SJCRH30 (cell line): ENCODE data around the gene EHHADH. TPM values are rescaled to one million over a fixed set of nuclear protein-coding genes. Genes with fewer than 3 reads are reported as not detected.

Source experiments
- DNase-seq, 2 experiments: peaks; one replicate each; pipeline ENCODE4 v3.0.0-alpha.2; 2015 to 2020
- H3K27ac ChIP-seq: fragments of 250-450 bp; sonication (Bioruptor Pico); 2 replicates; pipeline ENCODE4 v1.5.1; 2020; ENCODE audit warnings: mild to moderate bottlenecking, moderate library complexity
- H3K27me3 ChIP-seq: fragments of 250-450 bp; sonication (Bioruptor Pico); 2 replicates; pipeline ENCODE4 v1.5.1; 2020; ENCODE audit warnings: mild to moderate bottlenecking, moderate library complexity
- H3K36me3 ChIP-seq: fragments of 250-450 bp; sonication (Bioruptor Pico); 2 replicates; pipeline ENCODE4 v1.5.1; 2020; ENCODE audit warnings: mild to moderate bottlenecking, moderate library complexity
- H3K4me1 ChIP-seq: fragments of 250-450 bp; sonication (Bioruptor Pico); 2 replicates; pipeline ENCODE4 v1.5.1; 2020; ENCODE audit warnings: mild to moderate bottlenecking, moderate library complexity
- H3K4me3 ChIP-seq: fragments of 250-450 bp; sonication (Bioruptor Pico); 2 replicates; pipeline ENCODE4 v1.5.1; 2020; ENCODE audit warnings: mild to moderate bottlenecking, moderate library complexity
- H3K9me3 ChIP-seq: fragments of 250-450 bp; sonication (Bioruptor Pico); replicated peaks from 2 replicates; pipeline ENCODE4 v1.5.1; 2020; ENCODE audit warnings: mild to moderate bottlenecking, moderate library complexity
- total RNA-seq: library from RNA; depleted of rRNA; stranded (reverse); fragments of >200 nt; shearing (Covaris generic); gene quantifications from 2 replicates; pipeline ENCODE4 v1.2.3, GENCODE V29; 2014

The EHHADH gene
- total RNA-seq, 1 experiment from 2014 or later: 5.7 TPM

DNA sequence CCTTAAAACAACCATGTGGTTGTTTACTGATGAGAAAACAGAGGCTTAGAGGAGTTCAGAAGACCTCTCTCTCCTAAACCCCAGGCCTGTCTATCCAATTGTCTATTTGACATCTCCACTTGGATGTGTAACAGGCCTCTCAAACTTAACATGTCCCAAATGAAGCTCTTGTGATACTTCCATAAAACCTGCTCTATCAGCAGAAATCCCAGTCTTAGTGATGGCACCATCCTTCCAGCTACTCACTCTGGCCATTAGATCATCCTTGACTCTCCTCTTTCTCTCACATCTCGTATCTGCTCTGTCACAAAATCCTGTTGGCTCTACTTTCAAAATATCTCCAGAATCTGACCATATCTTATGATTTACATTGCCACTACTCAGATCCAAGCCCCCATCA, 28.8 kb downstream of the EHHADH start:
- H3K9me3 ChIP-seq: no peaks in the 10 kb centered on the region
- H3K27me3 ChIP-seq: no peaks in the 10 kb centered on the region
- H3K4me3 ChIP-seq: no peak overlapping the region
- no peak for DNase-seq
- H3K36me3 ChIP-seq: no peaks in the 10 kb centered on the region
- H3K4me1 ChIP-seq: no peaks in the 10 kb centered on the region
- H3K27ac ChIP-seq: no peak overlapping the region

DNA sequence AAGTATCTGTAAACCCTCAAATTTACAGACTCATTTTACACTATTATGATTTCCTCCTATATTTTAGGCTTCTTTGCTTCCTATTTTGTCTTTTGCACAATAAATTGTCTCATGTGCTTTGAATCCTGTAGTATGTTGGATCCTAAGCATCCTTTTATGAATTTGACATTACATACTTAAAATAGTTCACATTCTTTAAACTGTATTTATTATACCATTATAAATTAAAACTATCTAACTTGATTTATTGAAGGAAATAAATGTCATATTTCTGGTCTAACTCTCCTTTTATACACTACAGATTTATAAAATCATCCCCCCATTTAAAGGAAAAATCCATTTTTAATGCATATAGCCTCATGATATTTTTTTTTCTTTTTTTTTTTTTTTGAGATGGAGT, 32.6 kb downstream of the EHHADH start:
- no peak for DNase-seq
- Histone ChIP-seq H3K4me1 (peaks cover 2% of the 10 kb centered on the region; the same call in 1 of the 2 replicates), H3K27me3 (no peaks in the 10 kb centered on the region), H3K9me3 (no peaks in the 10 kb centered on the region), H3K36me3 (no peaks in the 10 kb centered on the region), H3K27ac (no peak overlapping the region), H3K4me3 (no peak overlapping the region)

DNA sequence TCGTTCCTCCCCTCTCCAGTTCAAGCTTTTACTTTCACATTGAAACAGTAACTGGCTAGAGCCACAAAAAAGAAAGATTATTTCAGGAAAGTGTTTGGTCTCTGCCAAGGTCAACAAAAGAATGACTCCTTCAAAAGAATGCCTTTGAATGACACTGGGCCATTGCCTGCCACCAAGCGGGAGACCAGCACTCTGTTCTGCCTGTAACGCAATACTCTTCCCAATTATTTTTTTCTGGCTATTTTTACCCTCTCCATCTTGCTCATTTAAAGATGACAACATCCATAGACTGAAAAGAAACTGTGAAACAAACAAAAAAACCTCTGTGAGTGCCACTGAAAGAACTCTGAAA, 37.3 kb downstream of the EHHADH start:
- no peak for DNase-seq
- Histone ChIP-seq H3K36me3 (no peaks in the 10 kb centered on the region), H3K27me3 (no peaks in the 10 kb centered on the region), H3K4me3 (peak overlapping the region; percentile 34), H3K27ac (no peak overlapping the region; the same call in 1 of the 2 replicates), H3K9me3 (no peaks in the 10 kb centered on the region), H3K4me1 (peaks cover 4% of the 10 kb centered on the region; the same call in 1 of the 2 replicates)

DNA sequence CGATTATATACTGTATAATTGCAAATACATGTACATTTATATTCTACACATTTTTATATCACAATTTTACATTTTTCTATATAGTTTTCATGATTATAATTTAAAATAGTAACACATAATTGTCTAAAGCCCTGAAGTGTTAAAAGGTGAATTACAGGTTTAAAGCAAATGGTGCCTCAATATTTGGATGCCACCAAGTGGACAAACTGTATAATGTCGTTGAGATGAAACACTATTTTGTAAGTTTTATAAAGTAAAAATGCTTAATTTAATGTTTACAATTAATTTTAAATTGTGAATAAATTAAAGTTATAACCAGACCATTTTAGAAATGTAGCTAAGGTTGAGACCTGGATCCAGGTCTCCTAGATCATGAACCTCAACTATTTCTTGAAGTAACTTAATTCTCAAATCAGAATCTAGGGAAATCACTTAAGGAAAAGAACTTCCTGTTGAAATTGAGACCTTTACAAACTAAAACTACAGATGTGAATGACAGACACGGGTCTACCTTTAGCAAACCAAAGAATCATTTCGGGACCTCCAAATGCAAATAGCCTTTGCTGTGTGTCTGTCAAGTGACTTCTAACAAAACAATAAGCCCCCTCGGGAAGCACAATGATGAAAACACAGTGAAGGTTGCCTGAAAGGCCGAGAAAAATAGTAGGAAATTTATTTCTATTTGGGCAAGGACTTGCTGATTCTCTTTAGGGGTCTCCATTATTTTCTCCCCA, 37.8 kb downstream of the EHHADH start:
- Histone ChIP-seq H3K9me3 (no peaks in the 10 kb centered on the region), H3K36me3 (no peaks in the 10 kb centered on the region), H3K4me3 (peak overlapping the region; percentile 34), H3K4me1 (peaks cover 4% of the 10 kb centered on the region; the same call in 1 of the 2 replicates), H3K27ac (no peak overlapping the region; the same call in 1 of the 2 replicates), H3K27me3 (no peaks in the 10 kb centered on the region)
- peak in 1 of 2 experiments; percentile 51 for DNase-seq

DNA sequence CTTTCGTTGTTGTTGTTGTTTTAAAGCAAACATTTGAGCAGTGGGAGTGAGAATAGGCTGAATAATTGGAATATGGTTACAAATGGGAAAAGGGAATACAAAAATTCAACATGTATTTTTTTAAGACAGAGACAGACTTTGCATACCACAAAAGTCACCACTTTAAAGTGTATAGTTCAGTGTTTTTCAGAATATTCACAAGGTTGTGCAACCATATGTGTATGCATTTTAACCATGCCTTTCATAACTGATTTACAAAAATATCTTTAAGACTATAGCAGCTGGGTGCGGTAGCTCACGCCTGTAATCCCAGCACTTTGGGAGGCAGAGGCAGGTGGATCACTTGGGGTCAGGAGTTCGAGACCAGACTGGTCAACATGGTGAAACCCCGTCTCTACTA, 41.3 kb downstream of the EHHADH start:
- H3K36me3 ChIP-seq: no peaks in the 10 kb centered on the region
- DNase-seq: no peak
- H3K4me3 ChIP-seq: no peak overlapping the region
- H3K4me1 ChIP-seq: peaks cover 6% of the 10 kb centered on the region; the same call in 1 of the 2 replicates
- no peak overlapping the region for H3K27ac ChIP-seq
- no peaks in the 10 kb centered on the region for H3K9me3 ChIP-seq
- H3K27me3 ChIP-seq: no peaks in the 10 kb centered on the region

DNA sequence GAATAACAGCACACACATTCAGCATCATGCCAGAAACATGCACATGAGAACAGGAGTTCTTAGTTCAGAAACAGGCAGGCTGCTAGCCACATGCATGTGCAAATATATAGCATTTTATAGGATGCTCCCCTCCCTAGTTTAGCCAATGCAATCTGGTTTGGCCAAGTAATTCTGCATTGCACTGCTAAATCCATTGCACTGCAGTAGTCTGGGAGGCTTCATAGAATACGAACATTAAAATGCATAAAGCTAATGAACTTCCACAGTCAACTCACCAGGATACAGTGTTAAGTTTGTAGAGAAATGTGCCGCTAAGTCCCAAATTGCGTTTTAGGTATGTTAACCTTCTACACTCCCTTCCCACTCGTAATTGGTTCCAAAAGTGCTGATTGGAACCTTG, 41.8 kb downstream of the EHHADH start:
- no peak overlapping the region for H3K4me3 ChIP-seq
- H3K9me3 ChIP-seq: no peaks in the 10 kb centered on the region
- no peaks in the 10 kb centered on the region for H3K36me3 ChIP-seq
- no peaks in the 10 kb centered on the region for H3K27me3 ChIP-seq
- no peak for DNase-seq
- H3K27ac ChIP-seq: no peak overlapping the region
- peaks cover 8% of the 10 kb centered on the region; the same call in 1 of the 2 replicates for H3K4me1 ChIP-seq

DNA sequence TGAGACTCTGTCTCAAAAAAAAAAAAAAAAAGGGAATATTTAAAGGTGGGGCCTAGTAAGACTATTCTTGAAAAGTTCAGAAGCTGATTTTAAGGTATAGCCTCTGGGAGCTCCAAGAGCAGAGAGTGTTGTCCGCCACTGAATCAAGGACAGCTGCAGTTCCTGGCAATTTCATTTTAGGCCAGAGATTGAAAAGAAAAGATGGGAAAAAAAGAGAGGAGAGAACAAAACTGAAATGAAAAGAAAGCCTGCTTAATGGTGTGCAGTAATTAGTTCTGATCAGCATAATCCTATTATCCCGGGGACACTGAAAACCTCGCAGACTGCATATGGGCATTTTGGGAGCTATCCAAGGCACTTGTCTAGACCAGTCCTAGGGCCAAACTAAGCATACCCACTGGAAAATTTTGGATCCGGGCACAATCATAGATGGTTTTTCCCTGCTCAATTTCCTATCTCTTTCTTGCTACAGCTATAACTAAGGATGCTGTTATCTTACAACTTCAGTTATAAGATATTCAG, 43.2 kb downstream of the EHHADH start:
- Histone ChIP-seq H3K4me1 (peaks cover 5% of the 10 kb centered on the region; the same call in 1 of the 2 replicates), H3K36me3 (no peaks in the 10 kb centered on the region), H3K27me3 (no peaks in the 10 kb centered on the region), H3K4me3 (no peak overlapping the region), H3K9me3 (no peaks in the 10 kb centered on the region), H3K27ac (no peak overlapping the region)
- no peak for DNase-seq

DNA sequence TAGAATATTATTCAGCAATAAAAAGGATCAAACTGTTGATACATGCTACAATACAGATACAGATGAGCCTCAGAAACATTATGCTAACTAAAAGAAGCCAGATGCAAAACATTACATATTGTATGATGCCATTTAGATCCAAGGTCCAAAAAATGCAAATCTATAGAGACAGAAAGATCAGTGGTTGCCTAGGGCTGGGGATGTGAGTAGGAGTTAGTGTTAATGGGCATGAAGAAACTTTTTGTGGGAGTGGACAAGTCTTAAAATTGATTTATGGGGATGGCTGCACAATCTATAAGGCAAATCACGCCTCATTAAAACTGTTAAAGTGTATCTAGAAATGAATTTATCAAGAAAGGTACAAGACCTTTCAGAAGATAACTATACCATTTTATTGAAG, 45.0 kb downstream of the EHHADH start:
- no peak for DNase-seq
- Histone ChIP-seq H3K36me3 (no peaks in the 10 kb centered on the region), H3K27ac (no peak overlapping the region), H3K4me3 (no peak overlapping the region), H3K4me1 (peaks cover 7% of the 10 kb centered on the region; the same call in 1 of the 2 replicates), H3K27me3 (no peaks in the 10 kb centered on the region), H3K9me3 (no peaks in the 10 kb centered on the region)

DNA sequence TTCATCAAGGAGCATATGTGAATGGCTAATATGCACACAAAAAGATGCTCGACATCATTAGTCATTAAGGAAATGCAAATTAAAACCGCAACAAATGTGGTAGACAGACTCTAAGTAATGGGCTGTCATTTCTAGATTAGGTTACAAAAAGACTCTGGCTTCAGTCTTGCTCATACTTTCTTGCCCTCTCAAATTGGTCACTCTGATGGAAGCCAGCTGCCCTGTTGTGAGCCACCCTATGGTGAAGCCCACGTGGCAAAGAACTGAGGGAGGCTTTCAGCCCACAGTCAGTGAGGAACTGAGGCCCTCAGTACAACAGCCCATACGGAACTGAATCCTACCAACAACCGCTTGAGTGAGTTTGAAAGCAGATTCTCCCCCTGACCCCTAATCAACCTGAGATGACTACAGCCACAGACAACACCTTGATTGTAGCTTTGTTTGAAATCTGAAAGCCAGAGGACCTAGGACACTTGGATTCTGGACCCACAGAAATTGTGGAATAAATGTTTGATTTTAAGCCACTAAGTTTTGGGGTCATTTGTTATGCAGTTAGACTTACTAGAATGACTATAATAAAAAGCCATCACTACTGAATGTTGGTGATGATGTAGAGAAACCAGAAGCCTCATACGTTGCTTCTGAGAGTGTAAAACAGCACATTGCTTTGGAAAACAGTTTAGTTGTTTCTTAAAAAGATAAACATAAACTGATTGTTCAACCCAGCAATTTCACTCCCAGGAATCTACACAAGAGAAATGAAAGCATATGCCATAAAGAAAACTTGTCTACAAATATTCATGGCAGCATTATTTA, 45.7 kb downstream of the EHHADH start:
- DNase-seq: no peak
- no peak overlapping the region for H3K27ac ChIP-seq
- no peaks in the 10 kb centered on the region for H3K9me3 ChIP-seq

DNA sequence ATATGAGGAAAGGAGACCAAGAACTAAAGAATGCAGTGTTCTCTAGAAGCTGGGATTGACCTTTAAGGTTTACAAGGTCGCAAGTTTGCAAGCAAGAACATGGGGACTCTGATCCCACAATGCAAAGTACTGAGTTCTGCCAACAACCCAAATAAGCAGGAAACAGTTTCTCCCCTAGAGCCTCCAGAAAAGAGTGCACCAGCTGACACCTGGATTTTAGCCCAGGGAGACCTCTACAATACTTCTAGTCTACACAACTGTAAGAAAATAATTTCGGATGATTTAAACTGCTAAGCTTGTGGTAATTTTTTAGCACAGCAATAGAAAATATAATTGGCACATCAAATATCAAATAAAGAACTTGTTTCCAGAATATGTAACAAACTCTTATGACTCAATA, 46.4 kb downstream of the EHHADH start:
- Histone ChIP-seq H3K27ac (no peak overlapping the region), H3K4me3 (no peak overlapping the region), H3K4me1 (peaks cover 7% of the 10 kb centered on the region; the same call in 1 of the 2 replicates), H3K27me3 (no peaks in the 10 kb centered on the region), H3K36me3 (no peaks in the 10 kb centered on the region), H3K9me3 (no peaks in the 10 kb centered on the region)
- DNase-seq: no peak

More for the DNA sequence above, 45.7 kb downstream of the EHHADH start:
- no peaks in the 10 kb centered on the region for H3K27me3 ChIP-seq
- peaks cover 7% of the 10 kb centered on the region; the same call in 1 of the 2 replicates for H3K4me1 ChIP-seq
- no peak overlapping the region for H3K4me3 ChIP-seq
- H3K36me3 ChIP-seq: no peaks in the 10 kb centered on the region

DNA sequence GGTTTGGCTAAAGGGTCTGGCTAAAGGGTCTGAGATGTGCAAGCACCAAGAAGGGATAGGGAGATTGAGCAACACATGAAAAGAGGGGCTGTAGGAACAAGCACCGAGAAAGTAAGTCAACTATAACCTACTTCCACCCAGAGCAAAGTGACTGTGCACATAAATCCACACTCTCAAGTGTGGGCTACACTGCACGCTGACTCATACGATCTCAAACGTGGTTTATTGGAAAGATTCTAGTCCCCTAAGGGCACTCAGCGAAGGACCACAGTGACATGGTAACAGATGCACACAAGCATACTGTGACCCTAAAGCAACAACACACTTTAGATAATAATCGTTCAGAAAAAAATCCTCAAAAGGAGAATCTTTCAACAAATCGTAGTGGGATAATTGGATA, 48.0 kb downstream of the EHHADH start:
- H3K27ac ChIP-seq: no peak overlapping the region
- H3K36me3 ChIP-seq: no peaks in the 10 kb centered on the region
- no peaks in the 10 kb centered on the region for H3K9me3 ChIP-seq
- peak; percentile 12 to 47 for DNase-seq
- peaks cover 7% of the 10 kb centered on the region; the same call in 1 of the 2 replicates for H3K4me1 ChIP-seq
- no peaks in the 10 kb centered on the region for H3K27me3 ChIP-seq
- H3K4me3 ChIP-seq: no peak overlapping the region

DNA sequence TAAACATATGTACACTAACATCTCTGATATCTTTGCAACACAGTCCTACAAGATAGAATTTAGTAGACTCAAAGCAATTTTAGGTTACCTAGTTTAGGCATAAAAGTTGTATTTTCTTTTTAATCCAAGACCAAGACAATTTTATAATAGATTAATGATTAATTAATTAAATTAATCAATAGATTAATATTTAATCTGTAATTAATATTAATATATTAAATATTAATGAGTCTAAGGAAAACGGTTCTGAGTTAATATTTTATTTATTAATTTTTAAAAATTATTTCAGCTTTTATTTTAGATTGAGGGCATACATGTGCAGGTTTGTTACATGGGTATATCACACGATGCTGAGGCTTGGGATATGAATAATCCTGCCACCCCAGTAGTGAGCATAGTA, 49.0 kb downstream of the EHHADH start:
- no peak overlapping the region for H3K4me3 ChIP-seq
- no peaks in the 10 kb centered on the region for H3K27me3 ChIP-seq
- H3K27ac ChIP-seq: no peak overlapping the region
- no peaks in the 10 kb centered on the region for H3K9me3 ChIP-seq
- no peaks in the 10 kb centered on the region for H3K36me3 ChIP-seq
- peaks cover 7% of the 10 kb centered on the region; the same call in 1 of the 2 replicates for H3K4me1 ChIP-seq
- no peak for DNase-seq

DNA sequence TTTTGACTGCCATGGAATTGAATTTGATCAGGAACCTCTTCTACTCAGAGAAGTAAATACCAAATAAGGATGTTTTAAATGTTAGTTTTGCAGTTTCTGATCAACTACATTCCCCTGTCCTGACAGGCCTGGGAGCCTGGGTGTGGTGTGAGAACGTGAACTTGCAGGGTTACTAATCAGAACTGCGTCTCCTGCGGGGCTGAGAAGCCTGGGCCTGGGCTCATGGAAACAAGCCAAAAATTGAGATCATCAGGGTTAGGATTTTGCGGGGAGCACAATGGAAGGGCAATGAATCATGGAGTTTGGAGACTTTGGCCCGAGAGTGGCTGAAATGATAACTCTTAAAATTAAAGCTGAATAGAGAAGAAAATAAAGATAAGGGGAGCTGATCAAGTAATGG, 53.2 kb downstream of the EHHADH start:
- H3K36me3 ChIP-seq: no peaks in the 10 kb centered on the region
- peaks cover 1% of the 10 kb centered on the region; the same call in 1 of the 2 replicates for H3K4me1 ChIP-seq
- H3K27me3 ChIP-seq: no peaks in the 10 kb centered on the region
- no peak overlapping the region for H3K4me3 ChIP-seq
- H3K9me3 ChIP-seq: no peaks in the 10 kb centered on the region
- peak overlapping the region; percentile 34; the same call in 1 of the 2 replicates for H3K27ac ChIP-seq
- DNase-seq: peak; percentile 32 to 51

DNA sequence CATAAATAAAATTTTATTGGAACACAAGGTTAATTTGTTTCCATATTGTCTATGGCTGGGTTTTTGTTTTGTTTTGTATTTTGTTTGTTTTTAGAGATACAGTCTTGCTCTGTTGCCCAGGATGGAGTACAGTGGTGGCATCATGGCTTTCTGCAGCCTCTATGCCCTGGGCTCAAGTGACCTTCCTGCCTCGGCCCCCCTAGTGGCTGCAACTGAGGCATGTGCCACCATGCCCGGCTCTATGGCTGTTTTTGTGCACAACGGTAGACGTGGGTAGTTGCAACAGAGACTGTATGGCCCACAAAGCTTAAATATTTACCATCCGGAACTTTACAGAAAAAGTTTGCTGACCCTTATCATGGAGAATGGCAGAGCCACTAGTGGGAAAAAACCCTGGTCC, 54.2 kb downstream of the EHHADH start:
- Histone ChIP-seq H3K4me3 (no peak overlapping the region), H3K36me3 (no peaks in the 10 kb centered on the region), H3K4me1 (no peaks in the 10 kb centered on the region), H3K27ac (no peak overlapping the region), H3K27me3 (no peaks in the 10 kb centered on the region), H3K9me3 (0 out of 2 replicates have a peak, but pooled peaks cover 4% of the 10 kb centered on the region)
- no peak for DNase-seq

DNA sequence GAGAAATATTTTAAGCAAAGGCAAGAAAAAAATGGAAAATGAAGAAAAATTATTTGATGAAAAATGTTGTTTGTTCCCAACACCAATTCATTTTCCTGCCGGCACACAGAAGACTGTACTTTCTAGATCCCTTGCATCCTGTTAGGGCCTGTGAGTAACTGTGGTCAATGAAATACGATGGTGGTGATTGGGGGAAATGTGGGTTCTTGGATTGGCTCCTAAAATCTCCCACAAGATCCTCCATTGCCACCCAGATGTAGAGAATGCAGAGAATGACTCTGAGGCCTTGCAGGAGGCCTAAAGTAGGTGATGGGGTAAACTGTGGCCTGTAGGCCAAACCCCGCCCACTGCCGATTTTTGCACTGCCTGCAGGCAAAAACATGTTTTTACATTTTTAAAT, 54.6 kb downstream of the EHHADH start:
- H3K27me3 ChIP-seq: no peaks in the 10 kb centered on the region
- 0 out of 2 replicates have a peak, but pooled peaks cover 4% of the 10 kb centered on the region for H3K9me3 ChIP-seq
- H3K4me3 ChIP-seq: no peak overlapping the region
- H3K4me1 ChIP-seq: no peaks in the 10 kb centered on the region
- H3K36me3 ChIP-seq: no peaks in the 10 kb centered on the region
- no peak overlapping the region for H3K27ac ChIP-seq
- DNase-seq: no peak
